Stimulated activated CD8-positive, alpha-beta memory T cell treated with anti-CD3 and anti-CD28 coated beads, Interleukin-7, amount 100 ng/mL, for 4 hours (primary cell): ENCODE data around the gene VAV3.
"Not testable (repeated sequence)": the region's sequence is repeated elsewhere in the genome, so short reads cannot be mapped to it uniquely, and the experiment has no call there.

Experiments used
- DNase-seq, 2 donors: peaks; one replicate each; pipeline ENCODE4 v3.0.0-alpha.2; 2020; ENCODE audit warnings: low read depth in 2 of 2

The VAV3 gene

GRCh38 chr1:107889524-107889923, 75.5 kb downstream of the VAV3 start:
- no peak for DNase-seq

- no peak for DNase-seq
Measured at GRCh38 chr1:107883562-107883961, 81.4 kb downstream of the VAV3 start.

- DNase-seq = no peak
Measured at GRCh38 chr1:107879927-107880326, 85.1 kb downstream of the VAV3 start.

GRCh38 chr1:107879346-107879745, 85.6 kb downstream of the VAV3 start:
- DNase-seq = no peak

GRCh38 chr1:107877745-107878144, 87.2 kb downstream of the VAV3 start:
- no peak for DNase-seq

- no peak for DNase-seq
Measured at GRCh38 chr1:107877092-107877491, 87.9 kb downstream of the VAV3 start.

GRCh38 chr1:107875689-107876088, 89.3 kb downstream of the VAV3 start:
- DNase-seq = no peak

- no peak for DNase-seq
Measured at GRCh38 chr1:107874221-107874620, 90.8 kb downstream of the VAV3 start.

GRCh38 chr1:107871687-107872395, 93.1 kb downstream of the VAV3 start:
- no peak for DNase-seq

- DNase-seq = no peak
Measured at GRCh38 chr1:107871259-107871658, 93.7 kb downstream of the VAV3 start.

- DNase-seq = no peak
Measured at GRCh38 chr1:107870696-107871095, 94.3 kb downstream of the VAV3 start.

- DNase-seq = no peak
Measured at GRCh38 chr1:107867897-107868296, 97.1 kb downstream of the VAV3 start.

GRCh38 chr1:107867422-107867821, 97.6 kb downstream of the VAV3 start:
- no peak for DNase-seq

- no peak for DNase-seq
Measured at GRCh38 chr1:107866870-107867269, 98.1 kb downstream of the VAV3 start.

- DNase-seq = no peak
Measured at GRCh38 chr1:107865627-107866026, 99.4 kb downstream of the VAV3 start.

GRCh38 chr1:107863342-107863741, 101.6 kb downstream of the VAV3 start:
- DNase-seq = no peak

- DNase-seq = no peak
Measured at GRCh38 chr1:107862064-107862463, 102.9 kb downstream of the VAV3 start.

- DNase-seq = no peak
Measured at GRCh38 chr1:107858323-107858722, 106.7 kb downstream of the VAV3 start.

- no peak for DNase-seq
Measured at GRCh38 chr1:107851418-107851817, 113.6 kb downstream of the VAV3 start.

GRCh38 chr1:107844541-107845194, 120.3 kb downstream of the VAV3 start:
- DNase-seq = not testable (repeated sequence)

GRCh38 chr1:107843989-107844388, 121.0 kb downstream of the VAV3 start:
- DNase-seq = no peak

- no peak for DNase-seq
Measured at GRCh38 chr1:107842241-107842640, 122.7 kb downstream of the VAV3 start.

- DNase-seq = no peak
Measured at GRCh38 chr1:107840725-107841124, 124.3 kb downstream of the VAV3 start.

GRCh38 chr1:107838056-107838455, 126.9 kb downstream of the VAV3 start:
- DNase-seq = no peak
